Keratinocyte (primary cell): ENCODE measurements around the gene MALAT1. TPM values are rescaled to one million over a fixed set of nuclear protein-coding genes. Genes with fewer than 3 reads are reported as not detected.
A peak's percentile ranks its signal among the peaks of the same experiment; 100 is the strongest.

Source experiments
- DNase-seq: peaks from one replicate; pipeline ENCODE4 v3.0.0-alpha.2; 2011; ENCODE audit warnings: low read depth, missing footprints, low spot score
- FAIRE-seq: peaks from 2 replicates; lab custom pipeline; 2011; peaks lifted over from hg19 to GRCh38; lab: Jason Lieb, UNC
- H2AFZ ChIP-seq: 2 replicates; pipeline ENCODE4 v1.6.0; 2012; ENCODE audit warnings: low read length, control low read depth, inconsistent platforms; ENCODE audit not compliant: control insufficient read depth
- H3K27ac ChIP-seq: 2 replicates; pipeline ENCODE4 v1.5.1; 2011; ENCODE audit warnings: low read length; ENCODE audit not compliant: control insufficient read depth, insufficient read depth
- H3K27me3 ChIP-seq: 3 replicates; pipeline ENCODE4 v1.6.0; 2011; ENCODE audit warnings: low read length; ENCODE audit not compliant: control insufficient read depth, insufficient read depth; ENCODE audit errors: extremely low read depth
- H3K36me3 ChIP-seq, 2 experiments: 2 replicates in 1 of 2; 3 replicates in 1 of 2; pipeline ENCODE4 v1.5.1; 2011; ENCODE audit warnings: low read length in 2 of 2, mild to moderate bottlenecking in 1 of 2; ENCODE audit not compliant: control insufficient read depth in 2 of 2, insufficient read depth in 2 of 2; ENCODE audit errors: extremely low read depth in 1 of 2
- H3K4me1 ChIP-seq: 3 replicates; pipeline ENCODE4 v1.5.1; 2011; ENCODE audit warnings: low read length; ENCODE audit not compliant: control insufficient read depth, insufficient read depth; ENCODE audit errors: extremely low read depth
- H3K4me2 ChIP-seq: 3 replicates; pipeline ENCODE4 v1.6.0; 2011; ENCODE audit warnings: low read depth, low read length; ENCODE audit not compliant: control insufficient read depth, insufficient read depth; ENCODE audit errors: extremely low read depth
- H3K4me3 ChIP-seq, 3 experiments: fragments of 200-600 bp in 1 of 3; sonication (generic) in 1 of 3; 2 replicates in 2 of 3; 3 replicates in 1 of 3; pipeline ENCODE4 v1.5.1; 2011 to 2016; ENCODE audit warnings: low read length in 3 of 3, mild to moderate bottlenecking in 3 of 3, control low read depth in 2 of 3, inconsistent platforms in 1 of 3, low read depth in 1 of 3, mixed read lengths in 1 of 3, mixed run types in 1 of 3, moderate library complexity in 1 of 3; ENCODE audit not compliant: control insufficient read depth in 2 of 3, insufficient read depth in 2 of 3; ENCODE audit errors: extremely low read depth in 1 of 3
- H3K79me2 ChIP-seq: 2 replicates; pipeline ENCODE4 v1.6.0; 2012; ENCODE audit warnings: low read length; ENCODE audit not compliant: control insufficient read depth, insufficient read depth
- H3K9ac ChIP-seq: 3 replicates; pipeline ENCODE4 v1.6.0; 2011; ENCODE audit warnings: low read length; ENCODE audit not compliant: control insufficient read depth, insufficient read depth; ENCODE audit errors: extremely low read depth
- H3K9me1 ChIP-seq: 3 replicates; pipeline ENCODE4 v1.6.0; 2011; ENCODE audit warnings: low read length; ENCODE audit not compliant: control insufficient read depth, insufficient read depth; ENCODE audit errors: extremely low read depth
- H3K9me3 ChIP-seq: 2 replicates; pipeline ENCODE4 v1.5.1; 2012; ENCODE audit warnings: low read depth, low read length; ENCODE audit not compliant: control insufficient read depth
- H4K20me1 ChIP-seq: 3 replicates; pipeline ENCODE4 v1.6.0; 2011; ENCODE audit warnings: low read length; ENCODE audit not compliant: control insufficient read depth, insufficient read depth; ENCODE audit errors: extremely low read depth
- EZH2 ChIP-seq: IDR thresholded peaks from one replicate; pipeline ENCODE4 v1.6.1; 2012; ENCODE audit warnings: inconsistent platforms, mild to moderate bottlenecking, low read length, moderate library complexity
- dilution Hi-C: fragments of 300-500 bp; cut with MboI; formaldehyde crosslinking; loops from one replicate; pipeline ENCODE4 v1.7.0; 2020; ENCODE audit warnings: low sequenced_read_pairs; ENCODE audit not compliant: extremely low pct_ligation_motif_present
- polyA plus RNA-seq, 5 experiments: library from polyadenylated mRNA; depleted of rRNA in 3 of 5; stranded (reverse) in 3 of 5; stranded (forward) in 1 of 5; unstranded in 1 of 5; fragments of >200 nt; gene quantifications; 1 replicate in 1 of 5; 2 replicates in 3 of 5; 3 replicates in 1 of 5; pipeline versions ENCODE4 v1.2.1 to v1.2.3, GENCODE V29; 2011 to 2012; ENCODE audit warnings: missing spikeins in 2 of 5, low read depth in 1 of 5, low replicate concordance in 1 of 5
- TF ChIP-seq, protein P1 (sequence below), 3 experiments: IDR thresholded peaks in 1 of 3; conservative IDR thresholded peaks in 1 of 3; optimal IDR thresholded peaks in 1 of 3; 2 replicates in 2 of 3; 3 replicates in 1 of 3; pipeline versions ENCODE3 to v1.5.1; 2011; ENCODE audit warnings: low read length in 3 of 3, mild to moderate bottlenecking in 3 of 3, moderate library complexity in 2 of 3, control low read depth in 1 of 3, inconsistent platforms in 1 of 3; ENCODE audit not compliant: insufficient read depth in 2 of 3; ENCODE audit errors: extremely low read depth in 1 of 3

The MALAT1 gene
- polyA plus RNA-seq, 1 donor (not counting 4 experiments of a cell fraction or from before 2014, with no cell fraction given), result 1,768 TPM

DNA sequence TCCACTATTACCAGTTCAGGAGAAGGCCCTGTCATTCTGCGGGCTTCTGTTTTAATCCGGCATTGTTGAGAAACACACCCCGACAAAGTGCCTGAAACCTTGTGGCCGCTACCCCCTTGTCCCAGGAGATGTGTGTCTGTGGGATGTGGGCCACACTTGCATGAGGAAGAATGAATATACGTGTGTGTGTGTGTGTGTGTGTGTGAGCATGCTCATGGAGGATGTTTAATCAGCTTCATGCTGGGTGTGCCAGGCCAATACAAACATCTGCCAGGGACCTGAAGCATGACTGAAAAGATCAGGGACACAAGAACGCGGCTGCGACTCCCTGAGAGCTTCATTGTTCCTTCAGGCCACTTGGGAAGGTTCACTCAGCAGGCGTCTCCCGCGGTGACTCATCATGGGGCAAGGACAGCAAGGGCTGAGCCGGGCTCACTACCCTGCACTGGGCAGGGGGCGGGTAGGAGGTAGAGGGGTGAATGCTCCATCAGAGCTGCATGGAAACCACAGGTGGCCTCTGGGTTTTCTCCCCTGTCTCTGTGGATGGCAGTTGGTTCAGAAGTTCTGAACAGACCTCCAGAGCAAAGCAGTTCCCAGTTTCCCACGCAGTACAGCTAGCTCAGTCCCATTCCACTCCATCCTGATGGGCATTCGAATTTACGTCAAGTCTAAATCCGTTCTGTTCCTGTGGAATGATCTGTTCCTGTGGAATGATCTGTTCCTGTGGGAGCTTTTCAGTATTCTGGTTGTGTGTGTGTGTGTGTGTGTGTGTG is 7.0 kb upstream of the MALAT1 start:
- H3K9me1 ChIP-seq, result peaks cover 5% of the 10 kb centered on the region
- H3K4me2 ChIP-seq, result peak overlapping the region; percentile 78
- TF ChIP-seq EZH2, result no peak
- TF ChIP-seq, protein P1, sequence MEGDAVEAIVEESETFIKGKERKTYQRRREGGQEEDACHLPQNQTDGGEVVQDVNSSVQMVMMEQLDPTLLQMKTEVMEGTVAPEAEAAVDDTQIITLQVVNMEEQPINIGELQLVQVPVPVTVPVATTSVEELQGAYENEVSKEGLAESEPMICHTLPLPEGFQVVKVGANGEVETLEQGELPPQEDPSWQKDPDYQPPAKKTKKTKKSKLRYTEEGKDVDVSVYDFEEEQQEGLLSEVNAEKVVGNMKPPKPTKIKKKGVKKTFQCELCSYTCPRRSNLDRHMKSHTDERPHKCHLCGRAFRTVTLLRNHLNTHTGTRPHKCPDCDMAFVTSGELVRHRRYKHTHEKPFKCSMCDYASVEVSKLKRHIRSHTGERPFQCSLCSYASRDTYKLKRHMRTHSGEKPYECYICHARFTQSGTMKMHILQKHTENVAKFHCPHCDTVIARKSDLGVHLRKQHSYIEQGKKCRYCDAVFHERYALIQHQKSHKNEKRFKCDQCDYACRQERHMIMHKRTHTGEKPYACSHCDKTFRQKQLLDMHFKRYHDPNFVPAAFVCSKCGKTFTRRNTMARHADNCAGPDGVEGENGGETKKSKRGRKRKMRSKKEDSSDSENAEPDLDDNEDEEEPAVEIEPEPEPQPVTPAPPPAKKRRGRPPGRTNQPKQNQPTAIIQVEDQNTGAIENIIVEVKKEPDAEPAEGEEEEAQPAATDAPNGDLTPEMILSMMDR (optimal IDR thresholded peaks at IDR 0.05 in 1 of 3, IDR thresholded peaks at IDR 0.05 in 1 of 3, conservative IDR thresholded peaks at IDR 0.05 in 1 of 3; ENCODE audit: extremely low read depth in 1 of 3, insufficient read depth in 2 of 3, low read length in 3 of 3), result no peak
- H3K9me3 ChIP-seq, result no peaks in the 10 kb centered on the region
- dilution Hi-C loops, result no loop called here
- peak overlapping the region; percentile 94 for H3K27ac ChIP-seq
- peak overlapping the region; percentile 84 for H3K9ac ChIP-seq
- H4K20me1 ChIP-seq, result no peaks in the 10 kb centered on the region
- H3K4me3 ChIP-seq, result peak overlapping the region in 1 of 3 experiments; percentile 9
- peaks cover 89% of the 10 kb centered on the region for H3K4me1 ChIP-seq
- H3K36me3 ChIP-seq, result no peaks in the 10 kb centered on the region
- H3K27me3 ChIP-seq, result no peaks in the 10 kb centered on the region
- DNase-seq (no peak), FAIRE-seq (no peak)
- H3K79me2 ChIP-seq, result peaks cover 9% of the 10 kb centered on the region
- peak overlapping the region; percentile 24 for H2AFZ ChIP-seq

DNA sequence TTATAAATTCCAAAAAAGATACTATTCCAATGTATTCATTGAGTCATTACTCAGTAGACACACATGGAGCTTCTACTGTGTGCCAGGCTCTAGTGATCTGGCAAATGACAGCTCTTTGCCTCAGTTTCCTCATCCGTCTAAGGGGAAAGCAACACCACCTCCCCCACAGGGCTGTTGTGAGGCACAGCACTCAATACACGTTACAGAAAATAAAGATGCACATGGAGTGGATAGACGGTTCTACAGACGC is 6.5 kb upstream of the MALAT1 start:
- Histone ChIP-seq H4K20me1 (no peaks in the 10 kb centered on the region), H3K9me3 (no peaks in the 10 kb centered on the region), H3K4me3 (peak overlapping the region in 1 of 3 experiments; percentile 13), H3K79me2 (peaks cover 13% of the 10 kb centered on the region), H3K27ac (peak overlapping the region; percentile 94), H3K4me2 (peak overlapping the region; percentile 78), H3K9ac (peak overlapping the region; percentile 84), H3K27me3 (no peaks in the 10 kb centered on the region), H3K9me1 (peaks cover 4% of the 10 kb centered on the region), H2AFZ (no peak overlapping the region), H3K4me1 (peaks cover 89% of the 10 kb centered on the region), H3K36me3 (no peaks in the 10 kb centered on the region)
- DNase-seq (no peak), FAIRE-seq (no peak)
- no peak for TF ChIP-seq EZH2
- TF ChIP-seq, protein P1 (optimal IDR thresholded peaks at IDR 0.05 in 1 of 3, IDR thresholded peaks at IDR 0.05 in 1 of 3, conservative IDR thresholded peaks at IDR 0.05 in 1 of 3; ENCODE audit: extremely low read depth in 1 of 3, insufficient read depth in 2 of 3, low read length in 3 of 3), result no peak
- dilution Hi-C loops, result no loop called here
